WTC11 (cell line): ENCODE results near the gene GREM1. TPM values are rescaled to one million over a fixed set of nuclear protein-coding genes. Genes with fewer than 3 reads are reported as not detected.

Experiments
- ATAC-seq: fragments of 200-7000 bp; cut with Tn5 transposase; 2 replicates; pipeline ENCODE4 v1.10.0; 2021; ENCODE audit warnings: mild to moderate bottlenecking, moderate library complexity
- CTCF ChIA-PET: fragments of 300-600 bp; sonication (Branson Sonifier 250); formaldehyde crosslinking; loops from one replicate; lab custom pipeline; 2021; ENCODE audit warnings: antibody characterized with exemption; lab: Charles Lee
- POLR2A ChIA-PET: fragments of 350-600 bp; sonication (Branson Sonifier 250); formaldehyde crosslinking; loops from one replicate; lab custom pipeline; 2021; ENCODE audit warnings: antibody characterized with exemption; lab: Charles Lee
- DNase-seq: peaks from one replicate; pipeline ENCODE4 v3.0.0; 2021; ENCODE audit warnings: low spot score
- H3K27ac Mint-ChIP-seq: 2 replicates; pipeline ENCODE4 v1.8.0; 2021; ENCODE audit warnings: mixed read lengths
- H3K27me3 Mint-ChIP-seq: 2 replicates; pipeline ENCODE4 v1.8.0; 2021; ENCODE audit warnings: low read depth, mild to moderate bottlenecking, moderate library complexity, mixed read lengths
- H3K36me3 Mint-ChIP-seq: 2 replicates; pipeline ENCODE4 v1.8.0; 2021; ENCODE audit warnings: mixed read lengths
- H3K4me1 Mint-ChIP-seq: 2 replicates; pipeline ENCODE4 v1.8.0; 2022; ENCODE audit warnings: mixed read lengths
- H3K4me3 Mint-ChIP-seq: 2 replicates; pipeline ENCODE4 v1.8.0; 2021; ENCODE audit warnings: mild to moderate bottlenecking, moderate library complexity, mixed read lengths
- H3K9me3 Mint-ChIP-seq: 2 replicates; pipeline ENCODE4 v1.8.0; 2021; ENCODE audit warnings: mixed read lengths
- ATF1 ChIP-seq: sonication (generic); formaldehyde crosslinking; IDR thresholded peaks from 2 replicates; pipeline ENCODE4 v1.8.1; 2023; ENCODE audit warnings: mild to moderate bottlenecking, moderate library complexity, missing genetic modification reagents
- CBFB ChIP-seq: sonication (generic); formaldehyde crosslinking; IDR thresholded peaks from 2 replicates; pipeline ENCODE4 v1.8.1; 2022; ENCODE audit warnings: mild to moderate bottlenecking, low read depth, missing genetic modification reagents
- CREB1 ChIP-seq: sonication (generic); formaldehyde crosslinking; IDR thresholded peaks from 2 replicates; pipeline ENCODE4 v1.8.0; 2023; ENCODE audit warnings: mild to moderate bottlenecking, missing genetic modification reagents
- EMX1 ChIP-seq: fragments of 250-450 bp; sonication (Bioruptor Pico); IDR thresholded peaks from 2 replicates; pipeline ENCODE4 v1.8.0; 2021; ENCODE audit warnings: mild to moderate bottlenecking
- FOXP1 ChIP-seq: sonication (generic); formaldehyde crosslinking; IDR thresholded peaks from 2 replicates; pipeline ENCODE4 v1.8.0; 2022; ENCODE audit warnings: missing genetic modification reagents, mild to moderate bottlenecking, moderate library complexity, borderline replicate concordance
- JAZF1 ChIP-seq: fragments of 250-450 bp; sonication (Bioruptor Pico); IDR thresholded peaks from 2 replicates; pipeline ENCODE4 v1.9.0; 2021; ENCODE audit warnings: moderate library complexity, mild to moderate bottlenecking, inconsistent platforms
- OVOL2 ChIP-seq: fragments of 250-450 bp; sonication (Bioruptor Pico); IDR thresholded peaks from 2 replicates; pipeline ENCODE4 v1.9.0; 2021; ENCODE audit warnings: mild to moderate bottlenecking, borderline replicate concordance
- SMAD4 ChIP-seq: sonication (generic); formaldehyde crosslinking; IDR thresholded peaks from 2 replicates; pipeline ENCODE4 v1.8.0; 2022; ENCODE audit warnings: mild to moderate bottlenecking, missing genetic modification reagents
- SP1 ChIP-seq: sonication (generic); formaldehyde crosslinking; conservative IDR thresholded peaks from 2 replicates; pipeline ENCODE4 v1.8.1; 2022; ENCODE audit warnings: missing genetic modification reagents
- TEAD1 ChIP-seq: sonication (generic); formaldehyde crosslinking; IDR thresholded peaks from 2 replicates; pipeline ENCODE4 v1.8.0; 2022; ENCODE audit warnings: mild to moderate bottlenecking, missing genetic modification reagents
- ZNF416 ChIP-seq: fragments of 250-450 bp; sonication (Bioruptor Pico); IDR thresholded peaks from 2 replicates; pipeline ENCODE4 v1.9.0; 2021; ENCODE audit warnings: mild to moderate bottlenecking, inconsistent platforms
- total RNA-seq: library from RNA; stranded (reverse); gene quantifications from 3 replicates; pipeline ENCODE4 v1.2.3, GENCODE V29; 2021
- TF ChIP-seq, protein P1 (sequence below): fragments of 250-450 bp; sonication (Bioruptor Pico); IDR thresholded peaks from 2 replicates; pipeline ENCODE4 v1.9.0; 2021; ENCODE audit warnings: moderate library complexity, mild to moderate bottlenecking, inconsistent platforms, borderline replicate concordance
- TF ChIP-seq, protein P2 (sequence below): sonication (generic); formaldehyde crosslinking; IDR thresholded peaks from 2 replicates; pipeline ENCODE4 v1.8.1; 2023; ENCODE audit warnings: mild to moderate bottlenecking, missing genetic modification reagents
- TF ChIP-seq, protein P3 (sequence below): sonication (generic); formaldehyde crosslinking; IDR thresholded peaks from 2 replicates; pipeline ENCODE4 v1.8.0; 2022; ENCODE audit warnings: mild to moderate bottlenecking, missing genetic modification reagents
- TF ChIP-seq, protein P4 (sequence below): fragments of 250-450 bp; sonication (Bioruptor Pico); IDR thresholded peaks from 2 replicates; pipeline ENCODE4 v1.8.0; 2021; ENCODE audit warnings: mild to moderate bottlenecking
- TF ChIP-seq, protein P5 (sequence below): sonication (generic); formaldehyde crosslinking; IDR thresholded peaks from 2 replicates; pipeline ENCODE4 v1.8.1; 2022; ENCODE audit warnings: low read depth, missing genetic modification reagents, borderline replicate concordance
- TF ChIP-seq, protein P6 (sequence below): sonication (generic); formaldehyde crosslinking; IDR thresholded peaks from 2 replicates; pipeline ENCODE4 v1.8.1; 2022; ENCODE audit warnings: mild to moderate bottlenecking, missing genetic modification reagents, moderate library complexity, borderline replicate concordance
- TF ChIP-seq, protein P7 (sequence below): sonication (generic); formaldehyde crosslinking; IDR thresholded peaks from 2 replicates; pipeline ENCODE4 v1.8.0; 2023; ENCODE audit warnings: mild to moderate bottlenecking, missing genetic modification reagents
- TF ChIP-seq, protein P8 (sequence below): sonication (generic); formaldehyde crosslinking; IDR thresholded peaks from 2 replicates; pipeline ENCODE4 v1.8.0; 2022; ENCODE audit warnings: missing genetic modification reagents
- TF ChIP-seq, protein P9 (sequence below): sonication (generic); formaldehyde crosslinking; IDR thresholded peaks from 2 replicates; pipeline ENCODE4 v1.8.1; 2023; ENCODE audit warnings: mild to moderate bottlenecking, missing genetic modification reagents

GREM1 gene
- total RNA-seq, 1 experiment from 2014 or later, result 0.59 TPM

DNA sequence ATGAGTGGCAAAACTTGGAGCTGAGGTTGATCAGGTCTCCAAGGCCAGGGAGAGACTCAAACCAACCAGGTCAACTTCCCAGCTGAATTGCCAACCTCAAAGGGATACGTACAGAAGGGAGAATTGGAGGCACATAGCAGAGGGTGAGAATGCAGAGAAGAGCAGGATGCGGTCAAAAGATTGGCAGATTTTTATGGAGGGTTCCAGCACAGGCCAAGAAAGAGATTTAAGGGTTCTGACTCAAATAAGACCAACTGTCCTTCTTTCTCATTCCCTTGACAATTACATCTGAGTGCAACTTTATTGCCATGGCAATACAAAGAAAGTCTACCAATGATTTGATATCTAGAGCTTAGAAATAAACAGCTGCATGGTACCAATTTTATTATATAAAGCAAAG lies 43.1 kb upstream of the GREM1 start:
- no peak overlapping the region for H3K4me3 Mint-ChIP-seq
- peaks cover 27% of the 10 kb centered on the region for H3K4me1 Mint-ChIP-seq
- ATAC-seq, result no peak
- H3K27ac Mint-ChIP-seq, result no peak overlapping the region
- DNase-seq, result no peak
- ChIA-PET POLR2A (no interaction called here), CTCF (interaction anchor here (0.6 to 1.3 kb wide), 2 partner anchors 12 to 208 kb away, joined by 3 to 5 read pairs; no protein-coding TSS in a partner anchor)
- H3K9me3 Mint-ChIP-seq, result no peaks in the 10 kb centered on the region
- TF ChIP-seq ATF1 (CRISPR knock-in tag), result no peak
- TF ChIP-seq, protein P1, sequence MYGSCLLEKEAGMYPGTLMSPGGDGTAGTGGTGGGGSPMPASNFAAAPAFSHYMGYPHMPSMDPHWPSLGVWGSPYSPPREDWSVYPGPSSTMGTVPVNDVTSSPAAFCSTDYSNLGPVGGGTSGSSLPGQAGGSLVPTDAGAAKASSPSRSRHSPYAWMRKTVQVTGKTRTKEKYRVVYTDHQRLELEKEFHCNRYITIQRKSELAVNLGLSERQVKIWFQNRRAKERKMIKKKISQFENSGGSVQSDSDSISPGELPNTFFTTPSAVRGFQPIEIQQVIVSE, result no peak
- TF ChIP-seq SMAD4 (CRISPR knock-in tag), result no peak
- no peak for TF ChIP-seq EMX1
- TF ChIP-seq, protein P2, sequence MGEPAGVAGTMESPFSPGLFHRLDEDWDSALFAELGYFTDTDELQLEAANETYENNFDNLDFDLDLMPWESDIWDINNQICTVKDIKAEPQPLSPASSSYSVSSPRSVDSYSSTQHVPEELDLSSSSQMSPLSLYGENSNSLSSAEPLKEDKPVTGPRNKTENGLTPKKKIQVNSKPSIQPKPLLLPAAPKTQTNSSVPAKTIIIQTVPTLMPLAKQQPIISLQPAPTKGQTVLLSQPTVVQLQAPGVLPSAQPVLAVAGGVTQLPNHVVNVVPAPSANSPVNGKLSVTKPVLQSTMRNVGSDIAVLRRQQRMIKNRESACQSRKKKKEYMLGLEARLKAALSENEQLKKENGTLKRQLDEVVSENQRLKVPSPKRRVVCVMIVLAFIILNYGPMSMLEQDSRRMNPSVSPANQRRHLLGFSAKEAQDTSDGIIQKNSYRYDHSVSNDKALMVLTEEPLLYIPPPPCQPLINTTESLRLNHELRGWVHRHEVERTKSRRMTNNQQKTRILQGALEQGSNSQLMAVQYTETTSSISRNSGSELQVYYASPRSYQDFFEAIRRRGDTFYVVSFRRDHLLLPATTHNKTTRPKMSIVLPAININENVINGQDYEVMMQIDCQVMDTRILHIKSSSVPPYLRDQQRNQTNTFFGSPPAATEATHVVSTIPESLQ (CRISPR knock-in tag), result no peak
- TF ChIP-seq CREB1, result no peak
- TF ChIP-seq OVOL2 (CRISPR knock-in tag), result no peak
- no peak for TF ChIP-seq FOXP1 (CRISPR knock-in tag)
- TF ChIP-seq, protein P3, sequence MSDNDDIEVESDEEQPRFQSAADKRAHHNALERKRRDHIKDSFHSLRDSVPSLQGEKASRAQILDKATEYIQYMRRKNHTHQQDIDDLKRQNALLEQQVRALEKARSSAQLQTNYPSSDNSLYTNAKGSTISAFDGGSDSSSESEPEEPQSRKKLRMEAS (CRISPR knock-in tag), result no peak
- no peaks in the 10 kb centered on the region for H3K27me3 Mint-ChIP-seq
- H3K36me3 Mint-ChIP-seq, result no peaks in the 10 kb centered on the region

DNA sequence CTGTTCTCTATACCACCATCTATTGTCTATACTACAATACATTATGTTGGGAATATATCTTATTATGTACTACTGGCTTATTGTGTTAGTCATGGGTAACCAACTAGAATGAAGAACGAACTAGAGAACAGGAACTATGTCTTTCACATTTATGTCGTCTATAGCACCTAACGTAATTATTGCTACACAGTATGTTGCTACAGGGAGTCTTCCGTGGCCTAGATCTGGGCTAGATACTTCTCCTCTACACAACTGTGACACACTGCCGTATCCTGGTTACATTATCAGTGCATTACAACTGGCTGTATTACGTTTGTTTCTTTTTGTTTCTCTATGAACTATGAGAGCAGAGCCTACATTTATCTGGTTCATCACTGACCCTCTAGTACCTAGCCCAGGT lies 42.3 kb upstream of the GREM1 start:
- H3K27me3 Mint-ChIP-seq, result no peaks in the 10 kb centered on the region

More for the DNA sequence above, 42.3 kb upstream of the GREM1 start:
- ChIA-PET POLR2A (no interaction called here), CTCF (interaction anchor here (1.3 kb wide), 1 partner anchor 12 kb away, joined by 5 read pairs; no protein-coding TSS in a partner anchor)
- H3K4me1 Mint-ChIP-seq, result peaks cover 19% of the 10 kb centered on the region
- no peak overlapping the region for H3K4me3 Mint-ChIP-seq
- H3K36me3 Mint-ChIP-seq, result no peaks in the 10 kb centered on the region
- no peak overlapping the region for H3K27ac Mint-ChIP-seq
- TF ChIP-seq, protein P4, sequence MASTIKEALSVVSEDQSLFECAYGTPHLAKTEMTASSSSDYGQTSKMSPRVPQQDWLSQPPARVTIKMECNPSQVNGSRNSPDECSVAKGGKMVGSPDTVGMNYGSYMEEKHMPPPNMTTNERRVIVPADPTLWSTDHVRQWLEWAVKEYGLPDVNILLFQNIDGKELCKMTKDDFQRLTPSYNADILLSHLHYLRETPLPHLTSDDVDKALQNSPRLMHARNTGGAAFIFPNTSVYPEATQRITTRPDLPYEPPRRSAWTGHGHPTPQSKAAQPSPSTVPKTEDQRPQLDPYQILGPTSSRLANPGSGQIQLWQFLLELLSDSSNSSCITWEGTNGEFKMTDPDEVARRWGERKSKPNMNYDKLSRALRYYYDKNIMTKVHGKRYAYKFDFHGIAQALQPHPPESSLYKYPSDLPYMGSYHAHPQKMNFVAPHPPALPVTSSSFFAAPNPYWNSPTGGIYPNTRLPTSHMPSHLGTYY (CRISPR knock-in tag), result no peak
- no peak for TF ChIP-seq ZNF416 (CRISPR knock-in tag)
- TF ChIP-seq, protein P5, sequence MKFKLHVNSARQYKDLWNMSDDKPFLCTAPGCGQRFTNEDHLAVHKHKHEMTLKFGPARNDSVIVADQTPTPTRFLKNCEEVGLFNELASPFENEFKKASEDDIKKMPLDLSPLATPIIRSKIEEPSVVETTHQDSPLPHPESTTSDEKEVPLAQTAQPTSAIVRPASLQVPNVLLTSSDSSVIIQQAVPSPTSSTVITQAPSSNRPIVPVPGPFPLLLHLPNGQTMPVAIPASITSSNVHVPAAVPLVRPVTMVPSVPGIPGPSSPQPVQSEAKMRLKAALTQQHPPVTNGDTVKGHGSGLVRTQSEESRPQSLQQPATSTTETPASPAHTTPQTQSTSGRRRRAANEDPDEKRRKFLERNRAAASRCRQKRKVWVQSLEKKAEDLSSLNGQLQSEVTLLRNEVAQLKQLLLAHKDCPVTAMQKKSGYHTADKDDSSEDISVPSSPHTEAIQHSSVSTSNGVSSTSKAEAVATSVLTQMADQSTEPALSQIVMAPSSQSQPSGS (CRISPR knock-in tag), result no peak
- TF ChIP-seq, protein P6, sequence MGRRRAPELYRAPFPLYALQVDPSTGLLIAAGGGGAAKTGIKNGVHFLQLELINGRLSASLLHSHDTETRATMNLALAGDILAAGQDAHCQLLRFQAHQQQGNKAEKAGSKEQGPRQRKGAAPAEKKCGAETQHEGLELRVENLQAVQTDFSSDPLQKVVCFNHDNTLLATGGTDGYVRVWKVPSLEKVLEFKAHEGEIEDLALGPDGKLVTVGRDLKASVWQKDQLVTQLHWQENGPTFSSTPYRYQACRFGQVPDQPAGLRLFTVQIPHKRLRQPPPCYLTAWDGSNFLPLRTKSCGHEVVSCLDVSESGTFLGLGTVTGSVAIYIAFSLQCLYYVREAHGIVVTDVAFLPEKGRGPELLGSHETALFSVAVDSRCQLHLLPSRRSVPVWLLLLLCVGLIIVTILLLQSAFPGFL (CRISPR knock-in tag), result no peak
- TF ChIP-seq, protein P7, sequence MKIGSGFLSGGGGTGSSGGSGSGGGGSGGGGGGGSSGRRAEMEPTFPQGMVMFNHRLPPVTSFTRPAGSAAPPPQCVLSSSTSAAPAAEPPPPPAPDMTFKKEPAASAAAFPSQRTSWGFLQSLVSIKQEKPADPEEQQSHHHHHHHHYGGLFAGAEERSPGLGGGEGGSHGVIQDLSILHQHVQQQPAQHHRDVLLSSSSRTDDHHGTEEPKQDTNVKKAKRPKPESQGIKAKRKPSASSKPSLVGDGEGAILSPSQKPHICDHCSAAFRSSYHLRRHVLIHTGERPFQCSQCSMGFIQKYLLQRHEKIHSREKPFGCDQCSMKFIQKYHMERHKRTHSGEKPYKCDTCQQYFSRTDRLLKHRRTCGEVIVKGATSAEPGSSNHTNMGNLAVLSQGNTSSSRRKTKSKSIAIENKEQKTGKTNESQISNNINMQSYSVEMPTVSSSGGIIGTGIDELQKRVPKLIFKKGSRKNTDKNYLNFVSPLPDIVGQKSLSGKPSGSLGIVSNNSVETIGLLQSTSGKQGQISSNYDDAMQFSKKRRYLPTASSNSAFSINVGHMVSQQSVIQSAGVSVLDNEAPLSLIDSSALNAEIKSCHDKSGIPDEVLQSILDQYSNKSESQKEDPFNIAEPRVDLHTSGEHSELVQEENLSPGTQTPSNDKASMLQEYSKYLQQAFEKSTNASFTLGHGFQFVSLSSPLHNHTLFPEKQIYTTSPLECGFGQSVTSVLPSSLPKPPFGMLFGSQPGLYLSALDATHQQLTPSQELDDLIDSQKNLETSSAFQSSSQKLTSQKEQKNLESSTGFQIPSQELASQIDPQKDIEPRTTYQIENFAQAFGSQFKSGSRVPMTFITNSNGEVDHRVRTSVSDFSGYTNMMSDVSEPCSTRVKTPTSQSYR (CRISPR knock-in tag), result no peak
- no peak for TF ChIP-seq CBFB
- no peak for TF ChIP-seq JAZF1 (CRISPR knock-in tag)
- TF ChIP-seq, protein P8, sequence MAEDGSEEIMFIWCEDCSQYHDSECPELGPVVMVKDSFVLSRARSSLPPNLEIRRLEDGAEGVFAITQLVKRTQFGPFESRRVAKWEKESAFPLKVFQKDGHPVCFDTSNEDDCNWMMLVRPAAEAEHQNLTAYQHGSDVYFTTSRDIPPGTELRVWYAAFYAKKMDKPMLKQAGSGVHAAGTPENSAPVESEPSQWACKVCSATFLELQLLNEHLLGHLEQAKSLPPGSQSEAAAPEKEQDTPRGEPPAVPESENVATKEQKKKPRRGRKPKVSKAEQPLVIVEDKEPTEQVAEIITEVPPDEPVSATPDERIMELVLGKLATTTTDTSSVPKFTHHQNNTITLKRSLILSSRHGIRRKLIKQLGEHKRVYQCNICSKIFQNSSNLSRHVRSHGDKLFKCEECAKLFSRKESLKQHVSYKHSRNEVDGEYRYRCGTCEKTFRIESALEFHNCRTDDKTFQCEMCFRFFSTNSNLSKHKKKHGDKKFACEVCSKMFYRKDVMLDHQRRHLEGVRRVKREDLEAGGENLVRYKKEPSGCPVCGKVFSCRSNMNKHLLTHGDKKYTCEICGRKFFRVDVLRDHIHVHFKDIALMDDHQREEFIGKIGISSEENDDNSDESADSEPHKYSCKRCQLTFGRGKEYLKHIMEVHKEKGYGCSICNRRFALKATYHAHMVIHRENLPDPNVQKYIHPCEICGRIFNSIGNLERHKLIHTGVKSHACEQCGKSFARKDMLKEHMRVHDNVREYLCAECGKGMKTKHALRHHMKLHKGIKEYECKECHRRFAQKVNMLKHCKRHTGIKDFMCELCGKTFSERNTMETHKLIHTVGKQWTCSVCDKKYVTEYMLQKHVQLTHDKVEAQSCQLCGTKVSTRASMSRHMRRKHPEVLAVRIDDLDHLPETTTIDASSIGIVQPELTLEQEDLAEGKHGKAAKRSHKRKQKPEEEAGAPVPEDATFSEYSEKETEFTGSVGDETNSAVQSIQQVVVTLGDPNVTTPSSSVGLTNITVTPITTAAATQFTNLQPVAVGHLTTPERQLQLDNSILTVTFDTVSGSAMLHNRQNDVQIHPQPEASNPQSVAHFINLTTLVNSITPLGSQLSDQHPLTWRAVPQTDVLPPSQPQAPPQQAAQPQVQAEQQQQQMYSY (CRISPR knock-in tag), result no peak
- TF ChIP-seq SP1 (CRISPR knock-in tag), result no peak
- TF ChIP-seq, protein P9, sequence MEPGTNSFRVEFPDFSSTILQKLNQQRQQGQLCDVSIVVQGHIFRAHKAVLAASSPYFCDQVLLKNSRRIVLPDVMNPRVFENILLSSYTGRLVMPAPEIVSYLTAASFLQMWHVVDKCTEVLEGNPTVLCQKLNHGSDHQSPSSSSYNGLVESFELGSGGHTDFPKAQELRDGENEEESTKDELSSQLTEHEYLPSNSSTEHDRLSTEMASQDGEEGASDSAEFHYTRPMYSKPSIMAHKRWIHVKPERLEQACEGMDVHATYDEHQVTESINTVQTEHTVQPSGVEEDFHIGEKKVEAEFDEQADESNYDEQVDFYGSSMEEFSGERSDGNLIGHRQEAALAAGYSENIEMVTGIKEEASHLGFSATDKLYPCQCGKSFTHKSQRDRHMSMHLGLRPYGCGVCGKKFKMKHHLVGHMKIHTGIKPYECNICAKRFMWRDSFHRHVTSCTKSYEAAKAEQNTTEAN (CRISPR knock-in tag), result no peak
- no peak for TF ChIP-seq TEAD1 (CRISPR knock-in tag)
- H3K9me3 Mint-ChIP-seq, result no peaks in the 10 kb centered on the region
- no peak for ATAC-seq
- DNase-seq, result no peak
